A673 (cell line): ENCODE results near the gene RPP25L. TPM values are rescaled to one million over a fixed set of nuclear protein-coding genes. Genes with fewer than 3 reads are reported as not detected.

Source experiments
- BruUV-seq: library from RNA; stranded (reverse); fragments of 400-500 nt; replicated peaks from 2 replicates; lab custom pipeline; 2021; lab: Mats Ljungman, UMichigan
- CTCF ChIA-PET: fragments of 300-600 bp; sonication (Branson Sonifier 250); formaldehyde crosslinking; loops from one replicate; lab custom pipeline; 2022; ENCODE audit warnings: antibody characterized with exemption; lab: Charles Lee
- POLR2A ChIA-PET: fragments of 300-600 bp; sonication (Branson Sonifier 250); formaldehyde crosslinking; loops from one replicate; lab custom pipeline; 2022; ENCODE audit warnings: antibody characterized with exemption; ENCODE audit not compliant: low non-redundant PET; lab: Charles Lee
- DNase-seq: peaks from one replicate; pipeline ENCODE4 v3.0.0-alpha.2; 2015; ENCODE audit warnings: low spot score
- H3K27ac ChIP-seq: fragments of 200-600 bp; sonication (generic); 2 replicates; pipeline ENCODE4 v1.5.1; 2016; ENCODE audit warnings: mixed run types, low read depth, mild to moderate bottlenecking, mixed read lengths, antibody characterized with exemption, low read length; ENCODE audit not compliant: poor library complexity, severe bottlenecking
- H3K27me3 ChIP-seq: fragments of 200-600 bp; sonication (generic); replicated peaks from 2 replicates; pipeline ENCODE4 v1.6.1; 2017; ENCODE audit warnings: mixed run types, low read depth, mild to moderate bottlenecking, mixed read lengths, antibody characterized with exemption, low read length; ENCODE audit not compliant: insufficient read depth, poor library complexity
- H3K36me3 ChIP-seq: fragments of 200-600 bp; sonication (generic); 2 replicates; pipeline ENCODE4 v1.6.1; 2016; ENCODE audit warnings: mixed run types, mild to moderate bottlenecking, mixed read lengths, antibody characterized with exemption, low read length; ENCODE audit not compliant: insufficient read depth, poor library complexity, severe bottlenecking
- H3K4me1 ChIP-seq: fragments of 200-600 bp; sonication (generic); 2 replicates; pipeline ENCODE4 v1.6.1; 2017; ENCODE audit warnings: mixed run types, mild to moderate bottlenecking, mixed read lengths, antibody characterized with exemption, low read length; ENCODE audit not compliant: insufficient read depth, poor library complexity, severe bottlenecking
- H3K4me3 ChIP-seq: fragments of 200-600 bp; sonication (generic); 2 replicates; pipeline ENCODE4 v1.5.1; 2016; ENCODE audit warnings: low read depth, mixed run types, mild to moderate bottlenecking, mixed read lengths, low read length; ENCODE audit not compliant: poor library complexity, severe bottlenecking
- H3K9me3 ChIP-seq: fragments of 200-600 bp; sonication (generic); 2 replicates; pipeline ENCODE4 v1.6.1; 2016; ENCODE audit warnings: mixed run types, low read depth, mild to moderate bottlenecking, mixed read lengths, antibody characterized with exemption, low read length; ENCODE audit not compliant: poor library complexity, severe bottlenecking
- EZH2 ChIP-seq: fragments of 200-600 bp; sonication (generic); IDR thresholded peaks from 2 replicates; pipeline ENCODE4 v1.6.1; 2017; ENCODE audit warnings: borderline replicate concordance, low read depth, mild to moderate bottlenecking, mixed read lengths, antibody characterized with exemption, low read length; ENCODE audit not compliant: poor library complexity, severe bottlenecking
- intact Hi-C: fragments of 100-400 bp; cut with micrococcal nuclease; formaldehyde crosslinking; loops from one replicate; pipeline ENCODE4 v1.10.0; 2022; ENCODE audit not compliant: unreplicated experiment
- total RNA-seq: library from RNA; stranded (reverse); gene quantifications from 2 replicates; pipeline ENCODE4 v1.2.3, GENCODE V29; 2021
- TF ChIP-seq, protein P1 (sequence below): fragments of 300-800, 200-600 bp; sonication (generic); conservative IDR thresholded peaks from 2 replicates; pipeline ENCODE4 v1.5.1; 2017; ENCODE audit warnings: low read depth, mild to moderate bottlenecking, antibody characterized with exemption, low read length, moderate library complexity, mixed read lengths

The RPP25L gene
- total RNA-seq, 1 experiment from 2014 or later, result 19.7 TPM

- POLR2A ChIA-PET, result no interaction called here
These were observed 25.8 kb downstream of the RPP25L start for GRCh38 chr9:34585946-34586669.

DNA sequence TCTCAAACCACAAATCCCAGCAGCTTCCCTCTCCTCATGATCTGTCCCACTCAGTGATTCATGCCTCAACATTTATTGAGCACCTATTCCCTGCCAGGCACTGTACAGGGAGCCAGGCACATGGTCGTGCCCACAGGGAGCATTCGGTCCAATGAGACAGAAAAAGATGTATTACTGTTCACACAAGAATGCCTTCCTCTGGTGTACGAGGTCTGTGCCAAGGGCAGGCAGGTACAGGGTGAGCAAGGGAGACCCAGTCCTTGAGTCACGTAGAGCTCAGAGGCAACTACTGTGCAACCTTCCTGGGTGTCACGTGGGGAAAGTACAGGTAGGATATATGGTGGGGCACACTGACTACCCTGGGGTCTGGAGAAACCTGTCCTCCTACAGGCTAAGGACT lies 26.9 kb downstream of the RPP25L start:
- BruUV-seq, result no TSS peak
- Histone ChIP-seq H3K27me3 (peaks cover 37% of the 10 kb centered on the region), H3K4me1 (peaks cover 8% of the 10 kb centered on the region), H3K36me3 (no peaks in the 10 kb centered on the region), H3K9me3 (no peaks in the 10 kb centered on the region), H3K27ac (no peak overlapping the region), H3K4me3 (no peak overlapping the region)
- no peak for TF ChIP-seq EZH2
- TF ChIP-seq, protein P1, sequence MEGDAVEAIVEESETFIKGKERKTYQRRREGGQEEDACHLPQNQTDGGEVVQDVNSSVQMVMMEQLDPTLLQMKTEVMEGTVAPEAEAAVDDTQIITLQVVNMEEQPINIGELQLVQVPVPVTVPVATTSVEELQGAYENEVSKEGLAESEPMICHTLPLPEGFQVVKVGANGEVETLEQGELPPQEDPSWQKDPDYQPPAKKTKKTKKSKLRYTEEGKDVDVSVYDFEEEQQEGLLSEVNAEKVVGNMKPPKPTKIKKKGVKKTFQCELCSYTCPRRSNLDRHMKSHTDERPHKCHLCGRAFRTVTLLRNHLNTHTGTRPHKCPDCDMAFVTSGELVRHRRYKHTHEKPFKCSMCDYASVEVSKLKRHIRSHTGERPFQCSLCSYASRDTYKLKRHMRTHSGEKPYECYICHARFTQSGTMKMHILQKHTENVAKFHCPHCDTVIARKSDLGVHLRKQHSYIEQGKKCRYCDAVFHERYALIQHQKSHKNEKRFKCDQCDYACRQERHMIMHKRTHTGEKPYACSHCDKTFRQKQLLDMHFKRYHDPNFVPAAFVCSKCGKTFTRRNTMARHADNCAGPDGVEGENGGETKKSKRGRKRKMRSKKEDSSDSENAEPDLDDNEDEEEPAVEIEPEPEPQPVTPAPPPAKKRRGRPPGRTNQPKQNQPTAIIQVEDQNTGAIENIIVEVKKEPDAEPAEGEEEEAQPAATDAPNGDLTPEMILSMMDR, result no peak
- ChIA-PET POLR2A (no interaction called here), CTCF (no interaction called here)
- intact Hi-C loops, result no loop called here
- DNase-seq, result no peak

More at GRCh38 chr9:34585946-34586669, 25.8 kb downstream of the RPP25L start:
- H3K4me3 ChIP-seq, result no peak overlapping the region
- DNase-seq, result no peak
- CTCF ChIA-PET, result no interaction called here
- H3K27ac ChIP-seq, result no peak overlapping the region
- TF ChIP-seq EZH2, result no peak
- TF ChIP-seq, protein P1, result no peak
- peaks cover 14% of the 10 kb centered on the region for H3K4me1 ChIP-seq
- peaks cover 37% of the 10 kb centered on the region for H3K27me3 ChIP-seq
- no TSS peak for BruUV-seq
- intact Hi-C loops, result no loop called here
- no peaks in the 10 kb centered on the region for H3K36me3 ChIP-seq
- H3K9me3 ChIP-seq, result no peaks in the 10 kb centered on the region

DNA sequence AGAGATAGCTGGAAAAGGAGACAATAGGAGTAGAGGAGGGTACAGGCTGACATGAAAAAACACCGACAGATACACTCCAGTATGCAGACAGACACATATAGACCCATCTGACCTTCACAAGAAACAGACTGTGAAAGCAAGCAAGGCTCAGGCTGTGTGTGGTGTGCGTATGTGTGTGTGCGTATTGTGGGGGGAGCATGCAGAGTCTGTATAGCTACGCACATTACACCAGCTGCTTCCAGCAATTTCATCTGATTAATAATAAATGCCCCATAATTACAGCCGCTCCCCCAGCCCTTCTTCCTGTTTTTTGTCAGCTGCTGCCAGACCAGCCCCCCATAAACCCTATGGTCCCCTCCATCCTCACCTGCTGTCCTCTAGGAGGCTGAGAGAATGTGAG lies 29.1 kb downstream of the RPP25L start:
- intact Hi-C loops, result no loop called here
- Histone ChIP-seq H3K27ac (no peak overlapping the region), H3K4me1 (peaks cover 18% of the 10 kb centered on the region), H3K9me3 (no peaks in the 10 kb centered on the region), H3K27me3 (peaks cover 28% of the 10 kb centered on the region), H3K4me3 (no peak overlapping the region), H3K36me3 (no peaks in the 10 kb centered on the region)
- ChIA-PET POLR2A (no interaction called here), CTCF (interaction anchor here (1.6 kb wide), 1 partner anchor 179 kb away, joined by 4 read pairs; no protein-coding TSS in a partner anchor)
- no TSS peak for BruUV-seq
- DNase-seq, result no peak
- TF ChIP-seq, protein P1, result no peak
- TF ChIP-seq EZH2, result no peak
